T follicular helper cell (primary cell): ENCODE data around the gene SUN2.

ENCODE experiments used
- DNase-seq: peaks from one replicate; pipeline ENCODE4 v3.0.0-alpha.2; 2020; ENCODE audit warnings: low read depth

SUN2 gene

GRCh38 chr22:38777087-38777671, 21.4 kb upstream of the SUN2 start:
- DNase-seq: no peak

DNA sequence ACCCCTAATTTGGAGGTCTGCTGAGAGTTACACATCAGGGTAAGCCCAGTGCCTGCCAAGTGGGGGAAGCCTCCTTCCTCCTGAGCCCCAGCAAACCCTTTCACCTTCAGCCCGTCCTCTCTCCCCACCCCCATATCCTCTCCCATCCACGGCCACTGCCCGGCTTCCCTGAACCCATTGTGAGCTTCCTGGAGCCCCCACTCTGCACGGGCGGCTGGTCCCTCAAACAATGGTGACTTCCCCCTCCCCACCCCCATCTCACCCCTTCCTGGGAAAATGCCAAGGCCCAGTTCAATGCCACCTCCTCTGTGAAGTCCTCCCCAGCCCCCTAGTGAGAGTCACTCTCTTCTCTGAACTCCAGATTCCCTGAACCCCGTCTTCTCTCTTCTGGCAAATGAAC, 20.3 kb upstream of the SUN2 start:
- DNase-seq: no peak

- DNase-seq: no peak
Measured at GRCh38 chr22:38775656-38776055, 19.9 kb upstream of the SUN2 start.

- DNase-seq: no peak
Measured at GRCh38 chr22:38774496-38775166, 18.8 kb upstream of the SUN2 start.

DNA sequence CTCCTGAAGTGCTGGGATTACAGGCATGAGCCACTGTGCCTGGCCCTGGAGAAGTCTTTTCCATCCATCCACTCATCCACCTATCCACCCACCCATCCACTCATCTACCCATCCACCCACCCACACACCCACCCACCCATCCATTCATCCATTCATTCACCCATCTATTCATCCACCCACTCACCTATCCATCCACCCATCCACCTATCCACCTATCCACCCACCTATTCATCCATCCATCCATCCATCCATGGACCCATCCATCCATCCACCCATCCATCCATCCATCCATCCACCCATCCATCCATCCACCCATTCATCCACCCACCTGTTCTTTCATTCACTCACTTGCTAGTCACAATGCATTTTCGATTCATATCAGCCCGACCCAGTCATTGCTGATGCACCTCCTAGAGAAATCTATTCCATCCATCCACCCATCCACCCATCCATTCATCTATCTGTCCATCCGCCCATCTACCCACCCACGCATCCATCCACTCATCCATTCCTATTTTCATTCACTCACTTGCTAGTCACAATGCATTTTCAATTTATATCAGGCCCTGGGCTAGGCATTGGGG, 17.7 kb upstream of the SUN2 start:
- no peak for DNase-seq

- no peak for DNase-seq
Measured at GRCh38 chr22:38772623-38772873, 16.8 kb upstream of the SUN2 start.

DNA sequence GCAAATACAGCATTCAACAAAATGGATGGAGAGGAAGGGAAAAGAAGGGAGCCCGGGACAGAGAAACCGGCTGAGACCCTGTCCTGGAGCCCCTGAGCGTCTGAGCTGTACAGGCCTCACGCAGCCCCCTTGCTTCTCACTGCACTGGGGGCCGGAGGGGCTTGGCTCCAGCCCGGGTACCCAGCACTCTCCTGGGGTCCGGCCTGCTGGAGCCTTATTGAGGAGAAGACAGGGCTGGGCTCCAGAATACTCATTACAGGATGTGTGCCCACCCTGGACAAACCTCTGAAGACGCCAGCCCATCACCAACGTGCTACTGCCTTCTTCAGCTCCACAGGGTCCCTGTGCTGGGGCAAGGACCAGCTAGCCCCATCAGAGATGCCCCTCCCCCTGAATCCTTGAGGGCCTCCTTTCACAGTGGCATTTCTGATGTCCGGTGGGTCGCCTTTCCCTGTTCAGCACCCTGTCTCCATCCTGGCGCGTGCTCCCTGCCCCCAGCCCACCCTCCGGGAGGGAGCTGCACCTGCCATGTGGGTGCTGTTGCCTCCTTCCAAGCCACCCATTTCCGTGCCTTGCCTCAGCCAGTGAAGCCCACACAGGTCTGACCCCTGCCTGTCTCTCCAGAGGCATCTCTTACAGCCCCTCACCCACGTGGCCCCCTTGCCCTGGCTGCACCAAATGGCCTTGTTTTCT, 14.6 kb upstream of the SUN2 start:
- no peak for DNase-seq

- no peak for DNase-seq
Measured at GRCh38 chr22:38768036-38768435, 12.2 kb upstream of the SUN2 start.

DNA sequence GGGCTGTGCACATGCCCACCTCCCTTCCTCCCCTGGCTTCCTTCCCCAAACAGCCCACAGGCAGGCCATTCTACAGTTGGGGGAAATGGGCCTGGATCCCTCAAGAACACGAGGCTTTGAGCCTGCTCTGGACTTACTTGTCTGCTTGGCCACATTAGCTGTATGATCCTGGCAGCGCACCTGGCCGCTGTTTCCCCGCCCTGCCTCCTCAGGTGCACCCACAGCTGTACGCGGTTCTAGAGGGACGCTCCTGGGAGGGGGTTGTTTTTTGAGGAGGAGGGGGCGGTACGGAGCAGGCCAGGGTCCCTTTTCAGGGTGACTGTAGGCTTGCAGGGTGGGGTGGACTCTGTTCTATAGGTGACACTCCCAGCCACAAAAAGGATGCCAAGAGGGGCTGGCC, 11.5 kb upstream of the SUN2 start:
- no peak for DNase-seq

DNA sequence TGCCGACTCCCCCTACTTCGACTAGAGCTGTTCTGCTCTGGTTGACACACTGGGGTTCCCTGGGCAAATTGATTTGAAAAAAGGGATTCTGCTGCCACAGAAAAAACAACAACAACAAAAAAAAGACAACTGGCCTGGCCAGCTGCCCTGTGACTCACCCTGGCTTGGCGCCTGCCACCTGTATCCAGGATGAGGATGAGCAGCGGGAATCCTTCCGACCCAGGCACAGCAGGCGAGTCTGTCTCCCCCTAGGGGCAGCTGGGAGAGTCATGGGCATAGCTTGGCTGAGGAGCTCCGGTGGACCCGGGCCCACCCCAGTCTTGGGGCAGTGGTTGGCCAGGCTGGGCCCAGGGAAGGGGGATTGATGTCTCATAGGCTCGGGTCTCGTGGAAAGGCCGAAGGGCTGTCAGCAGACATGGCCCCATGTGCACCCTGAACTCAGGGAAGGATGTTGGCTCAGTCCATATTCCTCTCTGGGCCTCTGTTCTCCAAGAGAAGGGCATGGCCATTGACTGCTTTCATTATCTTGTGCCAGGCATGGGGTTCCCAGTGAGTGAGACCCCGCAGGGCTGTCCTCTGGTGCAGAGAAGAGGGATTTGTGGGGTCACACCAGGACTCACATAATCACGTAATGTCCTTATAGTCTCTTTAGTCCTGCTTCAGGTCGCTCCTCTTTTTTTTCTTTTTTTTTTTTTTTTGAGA, 10.4 kb upstream of the SUN2 start:
- peak; percentile 27 for DNase-seq

DNA sequence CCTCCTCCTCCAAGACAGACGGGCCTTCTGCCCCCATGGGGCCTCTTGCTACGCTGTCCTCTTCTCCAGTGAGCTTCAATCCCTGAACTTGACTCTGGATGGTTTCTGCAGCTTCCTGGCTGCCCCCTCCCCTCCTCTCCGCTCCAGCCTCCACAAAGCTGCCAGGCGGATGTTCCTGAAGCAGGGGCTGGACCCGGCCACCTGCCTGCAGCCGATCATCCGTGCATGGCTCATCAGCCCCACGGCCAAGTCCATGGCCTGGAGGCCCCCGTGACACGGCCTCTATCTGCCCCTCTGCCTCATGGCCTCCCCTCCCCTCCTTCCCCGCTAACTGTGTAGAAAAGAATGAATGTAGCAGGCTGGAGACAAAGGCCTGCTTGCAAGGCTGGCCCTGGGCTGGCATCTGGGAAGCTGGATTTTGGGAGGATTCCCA, 6.8 kb upstream of the SUN2 start:
- no peak for DNase-seq

DNA sequence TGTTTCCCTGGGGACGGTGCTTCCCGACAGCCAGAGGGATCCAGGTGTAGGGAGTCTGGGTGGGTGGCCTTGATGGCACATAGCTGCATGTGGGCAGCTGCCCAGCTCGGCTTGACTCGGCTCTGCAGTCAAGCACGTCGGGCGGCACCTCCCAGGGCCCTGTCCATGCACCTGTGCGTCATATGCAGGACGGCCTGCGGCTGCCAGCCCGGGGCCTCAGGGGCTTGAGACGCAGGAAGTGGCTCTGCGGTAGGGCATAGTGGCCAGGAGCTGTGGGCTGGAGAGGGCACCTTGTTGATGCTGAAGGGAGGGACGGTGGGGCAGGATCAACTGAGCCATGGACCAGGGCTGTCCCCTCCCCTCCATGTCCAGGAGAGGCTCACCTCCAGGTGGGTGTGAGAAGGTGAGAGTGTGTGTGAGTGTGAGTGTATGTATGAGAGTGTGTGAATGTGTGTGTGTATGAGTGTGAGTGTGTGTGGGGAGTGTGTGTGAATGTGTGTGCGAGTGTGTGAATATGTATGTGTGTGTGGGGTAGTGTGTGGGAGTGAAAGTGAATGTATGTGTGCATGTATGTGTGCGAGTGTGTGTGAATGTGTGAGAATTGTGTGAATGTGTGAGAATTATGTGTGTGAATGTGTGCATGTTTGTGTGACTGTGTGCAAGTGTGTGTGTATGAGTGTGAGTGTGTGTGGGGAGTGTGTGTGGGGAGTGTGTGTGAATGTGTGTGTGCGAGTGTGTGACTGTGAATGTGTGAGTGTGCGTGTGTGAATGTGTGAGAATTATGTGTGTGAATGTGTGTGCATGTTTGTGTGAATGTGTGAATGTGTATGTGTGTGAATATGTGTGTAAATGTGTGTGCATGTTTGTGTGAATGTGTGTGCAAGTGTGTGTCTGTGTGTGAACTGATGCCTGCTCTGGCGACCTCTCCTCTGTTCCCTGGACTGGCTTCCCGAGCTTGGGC, 5.7 kb upstream of the SUN2 start:
- DNase-seq: no peak

DNA sequence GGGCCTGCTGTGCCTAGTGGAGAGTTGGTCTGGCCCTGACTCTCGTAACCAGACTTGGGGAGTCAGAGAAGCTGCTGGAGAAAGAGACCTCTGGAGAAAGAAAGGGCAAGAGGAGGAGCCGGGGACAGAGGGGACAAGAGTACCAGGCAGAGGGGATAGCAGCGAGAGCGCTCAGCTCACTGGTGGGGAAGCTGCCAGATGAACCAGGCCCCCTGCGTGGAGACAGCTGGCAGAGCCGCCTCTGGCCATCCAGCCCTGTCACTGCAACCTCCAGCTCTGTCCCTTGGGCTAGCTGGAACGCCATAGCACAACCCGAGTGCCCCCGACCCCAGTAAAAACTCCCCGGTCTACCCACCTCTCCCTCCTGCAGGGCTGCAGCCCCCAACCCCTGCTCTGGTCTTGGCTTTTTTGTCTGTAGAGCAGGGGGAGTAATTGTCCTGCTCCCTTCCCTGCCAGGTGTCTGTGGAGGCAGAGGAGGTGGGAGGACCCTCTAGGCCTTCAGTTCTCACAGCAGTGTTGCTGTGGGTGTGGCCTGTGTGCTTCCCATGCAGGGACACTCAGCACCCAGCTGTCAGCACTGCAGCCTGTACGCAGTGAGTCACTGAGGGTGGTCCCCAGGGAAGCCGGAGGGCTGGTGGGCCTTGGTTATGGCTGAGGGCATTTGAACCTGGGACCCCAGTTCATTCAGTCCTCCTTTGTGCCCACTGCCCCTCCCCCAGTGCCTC, 4.8 kb upstream of the SUN2 start:
- no peak for DNase-seq

DNA sequence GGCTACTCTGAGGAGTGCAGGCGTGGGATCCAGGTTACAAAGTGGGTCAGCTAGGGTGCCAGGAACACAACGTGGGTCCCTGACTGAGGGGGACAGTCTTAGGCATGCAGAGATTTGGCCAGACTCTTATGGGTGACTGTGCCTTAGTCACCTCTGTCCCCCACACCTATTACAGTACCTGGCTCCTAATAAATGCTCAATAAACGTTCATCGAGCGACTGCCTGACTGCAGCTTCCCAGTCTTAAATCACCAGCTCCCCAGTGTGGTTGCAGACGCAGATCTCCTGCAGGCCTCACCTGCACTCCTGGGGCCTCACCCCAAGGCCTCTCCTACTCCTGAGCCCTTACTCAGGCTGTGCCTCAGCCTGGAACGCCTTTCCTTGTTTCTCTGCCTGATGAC, 3.2 kb upstream of the SUN2 start:
- DNase-seq: no peak

GRCh38 chr22:38758276-38758945, 2.6 kb upstream of the SUN2 start:
- peak; percentile 64 for DNase-seq

GRCh38 chr22:38757464-38757757, 1.6 kb upstream of the SUN2 start:
- no peak for DNase-seq

DNA sequence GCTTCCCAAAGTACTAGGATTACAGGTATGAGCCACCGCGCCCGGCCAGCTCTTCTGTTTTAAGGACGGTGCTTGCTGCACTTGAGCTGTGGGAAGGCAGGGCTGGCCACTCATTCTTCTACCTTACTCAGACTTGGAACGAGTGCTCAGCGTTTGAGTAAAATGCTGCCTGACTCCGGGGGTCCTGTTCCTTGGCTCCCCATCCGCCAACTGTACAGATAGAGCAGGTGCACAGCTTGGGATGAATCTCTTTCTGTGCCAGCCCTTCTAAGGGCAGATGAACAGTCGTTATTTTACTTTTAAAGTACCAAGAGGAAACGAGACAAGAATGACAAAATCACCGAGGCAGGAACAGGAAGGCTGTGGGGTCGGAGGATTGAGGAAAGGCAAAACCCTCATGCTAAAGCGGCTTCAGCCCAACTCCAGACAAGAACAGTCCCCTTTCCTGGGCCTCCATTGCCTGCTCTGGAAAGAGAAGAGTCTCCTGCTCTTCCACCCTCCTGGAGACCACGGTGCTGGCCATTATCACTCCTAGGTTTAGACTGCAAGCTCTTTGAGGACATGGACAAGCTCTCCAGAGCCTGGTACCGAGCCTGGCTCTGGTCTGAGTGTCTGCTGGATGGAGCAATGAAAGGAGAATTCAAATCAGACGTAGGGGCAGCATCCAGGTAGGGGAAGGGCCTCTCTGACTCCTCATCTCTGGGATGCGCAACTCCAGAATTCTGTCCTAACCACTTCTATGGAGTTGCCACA, 1.1 kb upstream of the SUN2 start:
- no peak for DNase-seq

- DNase-seq: peak; percentile 18
Measured at GRCh38 chr22:38755155-38755910, 465 bp downstream of the SUN2 start.

DNA sequence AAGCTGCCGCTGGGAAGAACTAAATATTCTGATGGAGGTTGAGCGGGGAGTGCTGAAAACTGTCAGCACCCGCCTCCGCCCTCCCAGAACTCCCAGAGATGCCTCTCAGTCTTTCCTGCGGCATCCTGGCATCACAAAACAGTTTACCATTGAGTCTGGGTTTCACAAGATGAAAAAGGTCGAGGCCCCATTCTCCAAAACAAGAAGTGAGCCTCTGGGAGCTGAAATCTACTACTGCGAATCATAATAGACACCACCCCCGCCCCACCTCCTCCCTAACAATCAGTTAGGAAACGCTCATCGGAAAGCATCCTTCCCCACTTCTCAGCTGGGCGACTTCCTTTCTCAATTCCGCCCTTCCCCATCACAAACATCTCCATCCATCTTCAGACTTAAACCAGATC, 1.0 kb downstream of the SUN2 start:
- no peak for DNase-seq
